AG04450 (cell line): ENCODE results near the gene KAT14. TPM values are rescaled to one million over a fixed set of nuclear protein-coding genes. Genes with fewer than 3 reads are reported as not detected.

ENCODE experiments used
- CTCF ChIA-PET: fragments of 300-600, 350-600 bp; formaldehyde crosslinking; extraction: SDS; loops from one replicate; lab custom pipeline; 2022; ENCODE audit warnings: antibody characterized with exemption, inconsistent platforms; lab: Charles Lee
- POLR2A ChIA-PET: fragments of 350-600 bp; formaldehyde crosslinking; extraction: SDS; loops from one replicate; lab custom pipeline; 2021; ENCODE audit warnings: antibody characterized with exemption, inconsistent platforms; lab: Yijun Ruan, JAX
- DNase-seq: peaks from one replicate; pipeline ENCODE4 v3.0.0-alpha.2; 2011; ENCODE audit warnings: low read depth, low spot score
- H3K27ac ChIP-seq: one replicate; pipeline ENCODE4 v1.5.1; 2012; ENCODE audit warnings: low read depth, low read length, control low read depth
- H3K27me3 ChIP-seq: one replicate; pipeline ENCODE4 v1.6.0; 2012; ENCODE audit warnings: low read length; ENCODE audit not compliant: control insufficient read depth, insufficient read depth
- H3K4me3 ChIP-seq: 2 replicates; pipeline ENCODE4 v1.5.1; 2011; ENCODE audit warnings: mild to moderate bottlenecking, low read depth, low read length, control low read depth
- H3K9me3 ChIP-seq: 2 replicates; pipeline ENCODE4 v1.5.1; 2012; ENCODE audit warnings: low read length; ENCODE audit not compliant: control insufficient read depth, insufficient read depth
- polyA plus RNA-seq: library from polyadenylated mRNA; depleted of rRNA; stranded (reverse); fragments of >200 nt; gene quantifications from 2 replicates; pipeline ENCODE4 v1.2.3, GENCODE V29; 2011; rRNA removed
- small RNA-seq: library from RNA; depleted of rRNA; stranded (forward); fragments of <200 nt; gene quantifications from one replicate; pipeline ENCODE3, GENCODE V24; 2012; ENCODE audit warnings: low read depth; ENCODE audit not compliant: insufficient read length
- TF ChIP-seq, protein P1 (sequence below): IDR thresholded peaks from 2 replicates; pipeline ENCODE4 v1.5.1; 2011; ENCODE audit warnings: low read depth, low read length, control low read depth, inconsistent platforms

KAT14 gene
- polyA plus RNA-seq, 1 experiment, result 12.2 TPM

DNA sequence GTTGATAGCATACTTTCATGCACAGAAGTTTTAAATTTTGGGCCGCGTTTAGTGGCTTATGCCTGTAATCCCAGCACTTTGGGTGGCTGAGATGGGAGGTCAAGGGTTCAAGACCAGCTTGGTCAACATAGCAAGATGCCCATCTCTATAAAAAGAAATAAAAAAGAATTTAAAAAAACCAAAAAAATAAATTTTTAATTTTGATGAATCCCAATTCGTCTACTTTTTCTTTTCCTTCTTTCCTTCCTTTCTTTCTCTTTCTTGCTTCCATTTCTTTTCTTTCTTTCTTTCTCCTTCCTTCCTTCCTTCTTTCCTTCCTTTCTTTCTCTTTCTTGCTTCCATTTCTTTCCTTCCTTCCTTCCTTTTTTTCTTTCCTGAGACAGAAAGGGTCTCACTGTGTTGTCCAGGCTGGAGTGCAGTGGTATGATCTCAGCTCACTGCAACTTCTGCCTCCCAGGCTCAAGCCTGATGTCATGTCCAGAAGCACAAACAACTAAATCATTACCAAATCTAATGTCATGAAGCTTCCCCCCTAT lies 95.8 kb downstream of the KAT14 start:
- POLR2A ChIA-PET, result no interaction called here
- TF ChIP-seq, protein P1, sequence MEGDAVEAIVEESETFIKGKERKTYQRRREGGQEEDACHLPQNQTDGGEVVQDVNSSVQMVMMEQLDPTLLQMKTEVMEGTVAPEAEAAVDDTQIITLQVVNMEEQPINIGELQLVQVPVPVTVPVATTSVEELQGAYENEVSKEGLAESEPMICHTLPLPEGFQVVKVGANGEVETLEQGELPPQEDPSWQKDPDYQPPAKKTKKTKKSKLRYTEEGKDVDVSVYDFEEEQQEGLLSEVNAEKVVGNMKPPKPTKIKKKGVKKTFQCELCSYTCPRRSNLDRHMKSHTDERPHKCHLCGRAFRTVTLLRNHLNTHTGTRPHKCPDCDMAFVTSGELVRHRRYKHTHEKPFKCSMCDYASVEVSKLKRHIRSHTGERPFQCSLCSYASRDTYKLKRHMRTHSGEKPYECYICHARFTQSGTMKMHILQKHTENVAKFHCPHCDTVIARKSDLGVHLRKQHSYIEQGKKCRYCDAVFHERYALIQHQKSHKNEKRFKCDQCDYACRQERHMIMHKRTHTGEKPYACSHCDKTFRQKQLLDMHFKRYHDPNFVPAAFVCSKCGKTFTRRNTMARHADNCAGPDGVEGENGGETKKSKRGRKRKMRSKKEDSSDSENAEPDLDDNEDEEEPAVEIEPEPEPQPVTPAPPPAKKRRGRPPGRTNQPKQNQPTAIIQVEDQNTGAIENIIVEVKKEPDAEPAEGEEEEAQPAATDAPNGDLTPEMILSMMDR, result no peak
- no peaks in the 10 kb centered on the region for H3K9me3 ChIP-seq
- no peak overlapping the region for H3K27ac ChIP-seq
- CTCF ChIA-PET, result no interaction called here
- H3K27me3 ChIP-seq, result no peaks in the 10 kb centered on the region
- H3K4me3 ChIP-seq, result no peak overlapping the region
- DNase-seq, result no peak

Small RNAs within 50 kb of the gene (small RNA-seq; reads per million reads assigned to genes)
- not detected for gene RF00019
- not detected for gene RNU7-137P

Other genes with a start within 250 kb of the KAT14 start
- 109 and 150 TPM in 2 replicates for gene SNX5, start 169.1 kb upstream of the KAT14 start, polyA plus RNA-seq
- gene MGME1, start 168.8 kb upstream of the KAT14 start, polyA plus RNA-seq, result 9.9 and 13.5 TPM in 2 replicates
- gene OVOL2, start 79.9 kb upstream of the KAT14 start, polyA plus RNA-seq, result not detected in 2 replicates
- gene PET117, start within 50 bp of the KAT14 start, polyA plus RNA-seq, result 9.5 and 12.1 TPM in 2 replicates
- gene ZNF133, start 150.7 kb downstream of the KAT14 start, polyA plus RNA-seq, result 13.3 and 15.0 TPM in 2 replicates